CD14-positive monocyte (primary cell): ENCODE measurements around the gene NTNG1. TPM values are rescaled to one million over a fixed set of nuclear protein-coding genes. Genes with fewer than 3 reads are reported as not detected.

Source experiments
- DNase-seq, 3 donors: peaks; one replicate each; pipeline ENCODE4 v3.0.0-alpha.2; 2011 to 2022
- H2AFZ ChIP-seq: 2 replicates; pipeline ENCODE4 v1.6.0; 2012; ENCODE audit warnings: mild to moderate bottlenecking, low read depth, low read length, inconsistent platforms; ENCODE audit not compliant: insufficient read depth, poor library complexity, severe bottlenecking
- H3K27ac ChIP-seq, 2 donors: 1 replicate in 1 of 2; 2 replicates in 1 of 2; pipeline ENCODE4 v1.5.1; 2012 to 2013; ENCODE audit warnings: low read length in 2 of 2, control low read depth in 1 of 2, inconsistent platforms in 1 of 2, low read depth in 1 of 2, mild to moderate bottlenecking in 1 of 2
- H3K27me3 ChIP-seq, 2 donors: one replicate each; pipeline versions ENCODE4 v1.6.0 to v1.6.1; 2011 to 2013; ENCODE audit warnings: low read length in 2 of 2; ENCODE audit not compliant: control insufficient read depth in 2 of 2, insufficient read depth in 2 of 2
- H3K36me3 ChIP-seq, 2 donors: replicated peaks in 1 of 2; 1 replicate in 1 of 2; 2 replicates in 1 of 2; pipeline versions ENCODE4 v1.5.1 to v1.6.1; 2012 to 2013; ENCODE audit warnings: low read length in 2 of 2, control low read depth in 1 of 2, inconsistent platforms in 1 of 2, mild to moderate bottlenecking in 1 of 2; ENCODE audit not compliant: insufficient read depth in 2 of 2, control insufficient read depth in 1 of 2
- H3K4me1 ChIP-seq, 2 donors: 1 replicate in 1 of 2; 2 replicates in 1 of 2; pipeline versions ENCODE4 v1.5.1 to v1.6.1; 2012 to 2013; ENCODE audit warnings: low read length in 2 of 2, control low read depth in 1 of 2, inconsistent platforms in 1 of 2, mild to moderate bottlenecking in 1 of 2, moderate library complexity in 1 of 2; ENCODE audit not compliant: insufficient read depth in 2 of 2, control insufficient read depth in 1 of 2
- H3K4me2 ChIP-seq: replicated peaks from 2 replicates; pipeline ENCODE3; 2012; ENCODE audit warnings: low read length, moderate library complexity, mild to moderate bottlenecking; ENCODE audit not compliant: poor library complexity, severe bottlenecking; ENCODE audit errors: extremely low read depth
- H3K4me3 ChIP-seq, 3 experiments: fragments of 200-600 bp in 1 of 3; sonication (generic) in 1 of 3; replicated peaks in 1 of 3; 1 replicate in 2 of 3; 2 replicates in 1 of 3; pipeline ENCODE4 v1.5.1; 2011 to 2013; ENCODE audit warnings: low read length in 3 of 3, mild to moderate bottlenecking in 3 of 3, control low read depth in 2 of 3, low read depth in 2 of 3, inconsistent platforms in 1 of 3, moderate library complexity in 1 of 3
- H3K79me2 ChIP-seq: 2 replicates; pipeline ENCODE4 v1.6.0; 2012; ENCODE audit warnings: mild to moderate bottlenecking, control low read depth, inconsistent platforms, low read length, moderate library complexity; ENCODE audit not compliant: insufficient read depth
- H3K9ac ChIP-seq: 2 replicates; pipeline ENCODE4 v1.6.0; 2017; ENCODE audit warnings: low read length, mild to moderate bottlenecking; ENCODE audit not compliant: insufficient read depth, poor library complexity, severe bottlenecking
- H3K9me3 ChIP-seq, 2 donors: replicated peaks in 1 of 2; 1 replicate in 1 of 2; 2 replicates in 1 of 2; pipeline versions ENCODE4 v1.5.1 to v1.6.1; 2012 to 2013; ENCODE audit warnings: low read length in 2 of 2, control low read depth in 1 of 2; ENCODE audit not compliant: control insufficient read depth in 1 of 2, insufficient read depth in 1 of 2
- H4K20me1 ChIP-seq: 2 replicates; pipeline ENCODE4 v1.6.0; 2012; ENCODE audit warnings: mild to moderate bottlenecking, low read length, control low read depth, moderate library complexity; ENCODE audit not compliant: insufficient read depth
- H3K27ac Mint-ChIP-seq, 7 donors: one replicate each; pipeline ENCODE4 v1.8.0; 2020; ENCODE audit warnings: mild to moderate bottlenecking in 7 of 7, mixed read lengths in 7 of 7, moderate library complexity in 6 of 7, inconsistent platforms in 2 of 7
- H3K27me3 Mint-ChIP-seq, 3 donors: one replicate each; pipeline ENCODE4 v1.8.0; 2021 to 2022; ENCODE audit warnings: low read depth in 3 of 3, mild to moderate bottlenecking in 3 of 3, mixed read lengths in 3 of 3, moderate library complexity in 3 of 3, inconsistent platforms in 1 of 3
- H3K36me3 Mint-ChIP-seq, 2 donors: one replicate each; pipeline ENCODE4 v1.8.0; 2020; ENCODE audit warnings: mixed read lengths in 2 of 2, inconsistent platforms in 1 of 2, mild to moderate bottlenecking in 1 of 2
- H3K4me1 Mint-ChIP-seq: one replicate; pipeline ENCODE4 v1.8.0; 2020; ENCODE audit warnings: mild to moderate bottlenecking, mixed read lengths
- H3K4me3 Mint-ChIP-seq, 2 donors: one replicate each; pipeline ENCODE4 v1.8.0; 2020; ENCODE audit warnings: mild to moderate bottlenecking in 2 of 2, mixed read lengths in 2 of 2, moderate library complexity in 1 of 2
- H3K9me3 Mint-ChIP-seq, 7 donors: one replicate each; pipeline ENCODE4 v1.8.0; 2020 to 2022; ENCODE audit warnings: mixed read lengths in 7 of 7, mild to moderate bottlenecking in 6 of 7, moderate library complexity in 6 of 7, inconsistent platforms in 2 of 7
- CTCF ChIP-seq: fragments of 200-600 bp; IDR thresholded peaks from one replicate; pipeline ENCODE4 v1.8.0; 2022; ENCODE audit warnings: antibody characterized with exemption, mild to moderate bottlenecking
- WGBS: methylation state at CpG from one replicate; pipeline ENCODE4 v1.1.5; 2013; ENCODE audit warnings: missing lambda C conversion rate; ENCODE audit not compliant: insufficient coverage; 5-methylcytosine and 5-hydroxymethylcytosine counted together
- intact Hi-C, 2 donors: fragments of 100-400 bp; cut with micrococcal nuclease; formaldehyde crosslinking; loops; one replicate each; pipeline versions ENCODE4 v1.15.0 to v1.15.1; 2023
- polyA plus RNA-seq, 3 donors: library from polyadenylated mRNA; depleted of rRNA in 1 of 3; unstranded in 2 of 3; stranded (reverse) in 1 of 3; fragments of 300-500 nt in 2 of 3; fragments of >200 nt in 1 of 3; fragmentation: Illumina TruSeq in 2 of 3; gene quantifications; 1 replicate in 2 of 3; 2 replicates in 1 of 3; pipeline ENCODE4 v1.2.3, GENCODE V29; 2012 to 2021

Gene NTNG1
- polyA plus RNA-seq, 3 donors: not detected

GRCh38 chr1:107499139-107499744, 358.4 kb downstream of the NTNG1 start:
- H3K79me2 ChIP-seq: no peaks in the 10 kb centered on the region
- H3K27me3 ChIP-seq: no peaks in the 10 kb centered on the region
- Mint-ChIP-seq H3K4me3 (peak overlapping the region in 1 of 2 donors; percentile 56), H3K27me3 (peaks cover 0 to 2% (median 0%) of the 10 kb centered on the region in 3 donors), H3K4me1 (peaks cover 11% of the 10 kb centered on the region), H3K36me3 (no peaks in the 10 kb centered on the region), H3K9me3 (peaks cover 0 to 3% (median 0%) of the 10 kb centered on the region in 7 donors), H3K27ac (no peak overlapping the region)
- H3K4me3 ChIP-seq: no peak overlapping the region
- H4K20me1 ChIP-seq: no peaks in the 10 kb centered on the region
- no peaks in the 10 kb centered on the region for H3K36me3 ChIP-seq
- peaks cover 0 to 5% of the 10 kb centered on the region in 2 donors for H3K4me1 ChIP-seq
- intact Hi-C loops: no loop called here
- no peak overlapping the region for H3K9ac ChIP-seq
- no peak for TF ChIP-seq CTCF
- H3K9me3 ChIP-seq: no peaks in the 10 kb centered on the region
- peak overlapping the region; percentile 7 for H2AFZ ChIP-seq
- 30% methylated on average over 3 of the region's 4 CpGs for WGBS
- no peak overlapping the region for H3K4me2 ChIP-seq
- DNase-seq: no peak
- no peak overlapping the region for H3K27ac ChIP-seq

- intact Hi-C loops: no loop called here
- Mint-ChIP-seq H3K27ac (no peak overlapping the region), H3K36me3 (no peaks in the 10 kb centered on the region), H3K9me3 (peaks cover 0 to 3% (median 0%) of the 10 kb centered on the region in 7 donors), H3K4me3 (no peak overlapping the region), H3K27me3 (peaks cover 0 to 2% (median 0%) of the 10 kb centered on the region in 3 donors), H3K4me1 (peaks cover 11% of the 10 kb centered on the region)
- Histone ChIP-seq H3K79me2 (no peaks in the 10 kb centered on the region), H3K9ac (no peak overlapping the region), H3K9me3 (no peaks in the 10 kb centered on the region), H3K36me3 (no peaks in the 10 kb centered on the region), H3K4me3 (no peak overlapping the region), H3K27me3 (no peaks in the 10 kb centered on the region), H3K4me2 (no peak overlapping the region), H3K4me1 (peaks cover 0 to 5% of the 10 kb centered on the region in 2 donors), H3K27ac (no peak overlapping the region), H4K20me1 (no peaks in the 10 kb centered on the region), H2AFZ (no peak overlapping the region)
- no peak for TF ChIP-seq CTCF
- no peak for DNase-seq
- no CpG with 5 or more reads among the region's 6 CpGs for WGBS
Observed at GRCh38 chr1:107501081-107501605, 360.3 kb downstream of the NTNG1 start.
